IPS-15b (cell line): ENCODE results near the gene APMAP.

ENCODE experiments used
- H3K27me3 ChIP-seq: one replicate; pipeline ENCODE4 v1.6.1; 2013; ENCODE audit warnings: low read length; ENCODE audit not compliant: control insufficient read depth, insufficient read depth
- H3K36me3 ChIP-seq: one replicate; pipeline ENCODE4 v1.6.1; 2013; ENCODE audit warnings: low read length; ENCODE audit not compliant: control insufficient read depth, insufficient read depth
- H3K4me1 ChIP-seq: one replicate; pipeline ENCODE4 v1.6.1; 2013; ENCODE audit warnings: mild to moderate bottlenecking, low read length; ENCODE audit not compliant: control insufficient read depth, insufficient read depth
- H3K4me3 ChIP-seq: one replicate; pipeline ENCODE4 v1.5.1; 2013; ENCODE audit warnings: low read depth, low read length
- H3K9ac ChIP-seq: one replicate; pipeline ENCODE4 v1.6.1; 2013; ENCODE audit warnings: low read depth, mild to moderate bottlenecking, low read length
- H3K9me3 ChIP-seq: one replicate; pipeline ENCODE4 v1.6.1; 2013; ENCODE audit warnings: mild to moderate bottlenecking, low read length; ENCODE audit not compliant: control insufficient read depth, insufficient read depth

The APMAP gene

GRCh38 chr20:25033265-25033923 lies 40.8 kb upstream of the APMAP start:
- H3K27me3 ChIP-seq: peaks cover 3% of the 10 kb centered on the region
- H3K9ac ChIP-seq: no peak overlapping the region
- H3K4me3 ChIP-seq: no peak overlapping the region
- no peaks in the 10 kb centered on the region for H3K9me3 ChIP-seq
- H3K4me1 ChIP-seq: peaks cover 2% of the 10 kb centered on the region
- no peaks in the 10 kb centered on the region for H3K36me3 ChIP-seq

- Histone ChIP-seq H3K9me3 (no peaks in the 10 kb centered on the region), H3K36me3 (no peaks in the 10 kb centered on the region), H3K4me1 (peaks cover 2% of the 10 kb centered on the region), H3K27me3 (peaks cover 3% of the 10 kb centered on the region), H3K9ac (no peak overlapping the region), H3K4me3 (no peak overlapping the region)
Observed at GRCh38 chr20:25032478-25033264, 40.1 kb upstream of the APMAP start.

- Histone ChIP-seq H3K9me3 (no peaks in the 10 kb centered on the region), H3K27me3 (peaks cover 3% of the 10 kb centered on the region), H3K4me3 (no peak overlapping the region), H3K4me1 (peaks cover 2% of the 10 kb centered on the region), H3K36me3 (no peaks in the 10 kb centered on the region), H3K9ac (no peak overlapping the region)
Observed at GRCh38 chr20:25032065-25032477, 39.5 kb upstream of the APMAP start.

GRCh38 chr20:25031241-25031640 lies 38.7 kb upstream of the APMAP start:
- Histone ChIP-seq H3K4me1 (peaks cover 2% of the 10 kb centered on the region), H3K27me3 (peaks cover 3% of the 10 kb centered on the region), H3K9ac (no peak overlapping the region)

GRCh38 chr20:25030649-25031207 lies 38.2 kb upstream of the APMAP start:
- no peaks in the 10 kb centered on the region for H3K9me3 ChIP-seq
- no peak overlapping the region for H3K9ac ChIP-seq
- H3K4me1 ChIP-seq: peaks cover 2% of the 10 kb centered on the region
- no peaks in the 10 kb centered on the region for H3K36me3 ChIP-seq
- peaks cover 3% of the 10 kb centered on the region for H3K27me3 ChIP-seq
- H3K4me3 ChIP-seq: no peak overlapping the region

More at GRCh38 chr20:25031241-25031640, 38.7 kb upstream of the APMAP start:
- Histone ChIP-seq H3K36me3 (no peaks in the 10 kb centered on the region), H3K9me3 (no peaks in the 10 kb centered on the region), H3K4me3 (no peak overlapping the region)

- no peak overlapping the region for H3K4me3 ChIP-seq
- H3K4me1 ChIP-seq: peaks cover 2% of the 10 kb centered on the region
- peaks cover 3% of the 10 kb centered on the region for H3K27me3 ChIP-seq
- H3K36me3 ChIP-seq: no peaks in the 10 kb centered on the region
- H3K9ac ChIP-seq: no peak overlapping the region
- no peaks in the 10 kb centered on the region for H3K9me3 ChIP-seq
Observed at GRCh38 chr20:25030007-25030648, 37.6 kb upstream of the APMAP start.

GRCh38 chr20:25025986-25026605 lies 33.5 kb upstream of the APMAP start:
- H3K4me3 ChIP-seq: no peak overlapping the region
- H3K9ac ChIP-seq: no peak overlapping the region
- H3K4me1 ChIP-seq: no peaks in the 10 kb centered on the region
- H3K9me3 ChIP-seq: no peaks in the 10 kb centered on the region
- H3K27me3 ChIP-seq: no peaks in the 10 kb centered on the region
- H3K36me3 ChIP-seq: no peaks in the 10 kb centered on the region

- Histone ChIP-seq H3K36me3 (no peaks in the 10 kb centered on the region), H3K27me3 (no peaks in the 10 kb centered on the region), H3K4me3 (no peak overlapping the region), H3K9ac (no peak overlapping the region), H3K9me3 (no peaks in the 10 kb centered on the region), H3K4me1 (no peaks in the 10 kb centered on the region)
Observed at GRCh38 chr20:25025091-25025861, 32.7 kb upstream of the APMAP start.

- no peak overlapping the region for H3K9ac ChIP-seq
- H3K27me3 ChIP-seq: no peaks in the 10 kb centered on the region
- H3K4me1 ChIP-seq: no peaks in the 10 kb centered on the region
- no peaks in the 10 kb centered on the region for H3K36me3 ChIP-seq
- H3K9me3 ChIP-seq: no peaks in the 10 kb centered on the region
- no peak overlapping the region for H3K4me3 ChIP-seq
Observed at GRCh38 chr20:25024171-25024570, 31.6 kb upstream of the APMAP start.

GRCh38 chr20:25023356-25023755 lies 30.8 kb upstream of the APMAP start:
- Histone ChIP-seq H3K27me3 (no peaks in the 10 kb centered on the region), H3K9ac (no peak overlapping the region), H3K4me3 (no peak overlapping the region), H3K4me1 (no peaks in the 10 kb centered on the region), H3K36me3 (no peaks in the 10 kb centered on the region), H3K9me3 (no peaks in the 10 kb centered on the region)

GRCh38 chr20:25022680-25023079 lies 30.1 kb upstream of the APMAP start:
- H3K27me3 ChIP-seq: no peaks in the 10 kb centered on the region
- H3K4me1 ChIP-seq: no peaks in the 10 kb centered on the region
- H3K9ac ChIP-seq: no peak overlapping the region
- no peaks in the 10 kb centered on the region for H3K36me3 ChIP-seq
- no peaks in the 10 kb centered on the region for H3K9me3 ChIP-seq
- H3K4me3 ChIP-seq: no peak overlapping the region
